GM12872 (cell line): ENCODE results near the gene TOM1L2.

Source experiments
- TF ChIP-seq, protein P1 (sequence below): IDR thresholded peaks from 3 replicates; pipeline ENCODE4 v1.5.1; 2011; ENCODE audit warnings: low read depth, mild to moderate bottlenecking, low read length, moderate library complexity; ENCODE audit not compliant: insufficient read depth

Gene TOM1L2

GRCh38 chr17:17888821-17889220, 83.4 kb downstream of the TOM1L2 start:
- TF ChIP-seq, protein P1, sequence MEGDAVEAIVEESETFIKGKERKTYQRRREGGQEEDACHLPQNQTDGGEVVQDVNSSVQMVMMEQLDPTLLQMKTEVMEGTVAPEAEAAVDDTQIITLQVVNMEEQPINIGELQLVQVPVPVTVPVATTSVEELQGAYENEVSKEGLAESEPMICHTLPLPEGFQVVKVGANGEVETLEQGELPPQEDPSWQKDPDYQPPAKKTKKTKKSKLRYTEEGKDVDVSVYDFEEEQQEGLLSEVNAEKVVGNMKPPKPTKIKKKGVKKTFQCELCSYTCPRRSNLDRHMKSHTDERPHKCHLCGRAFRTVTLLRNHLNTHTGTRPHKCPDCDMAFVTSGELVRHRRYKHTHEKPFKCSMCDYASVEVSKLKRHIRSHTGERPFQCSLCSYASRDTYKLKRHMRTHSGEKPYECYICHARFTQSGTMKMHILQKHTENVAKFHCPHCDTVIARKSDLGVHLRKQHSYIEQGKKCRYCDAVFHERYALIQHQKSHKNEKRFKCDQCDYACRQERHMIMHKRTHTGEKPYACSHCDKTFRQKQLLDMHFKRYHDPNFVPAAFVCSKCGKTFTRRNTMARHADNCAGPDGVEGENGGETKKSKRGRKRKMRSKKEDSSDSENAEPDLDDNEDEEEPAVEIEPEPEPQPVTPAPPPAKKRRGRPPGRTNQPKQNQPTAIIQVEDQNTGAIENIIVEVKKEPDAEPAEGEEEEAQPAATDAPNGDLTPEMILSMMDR: peak; percentile 50; the same call in 2 of the 3 replicates

- TF ChIP-seq, protein P1: no peak
These were observed 83.8 kb downstream of the TOM1L2 start for GRCh38 chr17:17888371-17888770.

DNA sequence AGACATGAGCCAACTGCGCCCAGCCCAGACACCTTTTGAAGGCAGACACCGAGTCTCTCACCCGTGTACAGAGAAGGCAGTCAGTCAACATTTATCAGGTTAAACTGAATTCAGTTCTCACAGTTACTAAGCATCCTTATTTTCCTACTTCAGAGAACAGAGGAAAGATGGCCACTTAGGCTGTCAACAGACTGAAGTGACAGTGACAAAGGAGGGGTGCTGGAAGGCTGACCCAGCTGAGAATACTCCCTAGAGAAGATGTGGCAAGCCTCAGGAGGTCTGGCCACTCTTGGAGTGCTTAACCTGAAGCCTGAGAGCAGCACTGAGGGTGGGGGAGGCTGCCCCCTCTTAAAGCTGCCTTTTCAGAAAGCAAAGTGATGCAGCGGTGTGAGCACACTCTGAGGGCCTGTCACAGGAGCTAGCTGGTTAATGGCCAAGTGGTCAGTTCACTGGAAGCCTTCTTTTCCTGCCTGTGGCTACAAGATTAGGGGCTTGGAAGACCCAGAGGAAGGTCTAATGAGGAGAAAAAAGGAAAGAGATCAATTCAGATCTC, 84.4 kb downstream of the TOM1L2 start:
- TF ChIP-seq, protein P1: no peak

- TF ChIP-seq, protein P1: no peak
These were observed 85.5 kb downstream of the TOM1L2 start for GRCh38 chr17:17886726-17887125.

DNA sequence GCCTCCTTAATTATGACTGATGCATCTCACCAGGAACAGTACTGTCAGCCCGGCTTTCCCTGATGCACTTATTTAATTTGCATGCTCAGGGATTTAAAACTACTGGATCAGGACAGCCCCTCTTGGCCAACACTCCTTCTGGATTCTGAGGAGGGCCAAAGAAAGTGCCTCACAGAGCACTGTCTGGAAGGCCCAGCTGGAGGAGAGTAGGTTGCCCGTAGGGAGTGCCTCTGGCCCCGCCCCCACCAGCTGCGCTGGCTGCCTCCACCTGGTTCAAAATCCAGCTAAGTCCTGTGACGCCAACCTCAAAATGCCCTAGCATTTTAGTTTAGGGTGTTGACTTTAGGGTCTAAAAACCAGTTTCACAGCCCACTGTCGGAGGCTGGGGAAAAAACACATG, 86.0 kb downstream of the TOM1L2 start:
- TF ChIP-seq, protein P1: no peak

- TF ChIP-seq, protein P1: no peak
These were observed 87.5 kb downstream of the TOM1L2 start for GRCh38 chr17:17884391-17885357.

DNA sequence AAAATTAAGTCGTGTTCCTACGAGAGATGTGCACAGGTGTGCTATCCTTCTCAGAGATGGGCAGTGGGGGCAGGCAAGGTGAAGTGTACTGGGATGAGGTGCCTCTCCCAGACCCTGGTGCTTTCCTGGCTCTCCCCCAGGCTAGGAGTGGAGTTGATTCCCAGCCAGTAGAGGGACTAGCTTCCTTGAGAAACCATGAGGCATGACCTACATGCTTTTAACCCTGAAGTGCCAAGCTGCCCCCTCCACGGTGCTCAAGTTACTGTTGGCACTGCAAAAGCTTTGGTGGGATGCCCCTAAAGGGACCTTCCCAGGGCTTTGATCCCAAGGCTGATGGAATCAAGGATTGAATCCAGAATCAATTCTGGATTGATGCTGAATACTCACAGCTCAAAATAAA, 88.4 kb downstream of the TOM1L2 start:
- TF ChIP-seq, protein P1: no peak
